MM.1S (cell line): ENCODE results near the gene MED13L.

Experiments used
- DNase-seq: peaks from one replicate; pipeline ENCODE4 v3.0.0-alpha.2; 2015
- H2AFZ ChIP-seq: fragments of 300-600 bp; sonication (generic); 2 replicates; pipeline ENCODE4 v1.6.0; 2016; ENCODE audit warnings: antibody characterized with exemption, low read length
- H3F3A ChIP-seq: fragments of 300-600 bp; sonication (generic); 2 replicates; pipeline ENCODE4 v1.6.1; 2016; ENCODE audit warnings: mild to moderate bottlenecking, antibody characterized with exemption, low read length, moderate library complexity, mixed read lengths; ENCODE audit not compliant: insufficient read depth
- H3K27ac ChIP-seq: fragments of 300-600 bp; sonication (generic); 2 replicates; pipeline ENCODE4 v1.5.1; 2016; ENCODE audit warnings: mild to moderate bottlenecking, low read length
- H3K27me3 ChIP-seq: fragments of 300-600 bp; sonication (generic); replicated peaks from 2 replicates; pipeline ENCODE4 v1.6.0; 2016; ENCODE audit warnings: low read length; ENCODE audit not compliant: insufficient read depth
- H3K36me3 ChIP-seq: fragments of 300-600 bp; sonication (generic); replicated peaks from 2 replicates; pipeline ENCODE4 v1.6.1; 2016; ENCODE audit warnings: mild to moderate bottlenecking, low read length, mixed read lengths; ENCODE audit not compliant: insufficient read depth
- H3K4me1 ChIP-seq: fragments of 300-600 bp; sonication (generic); 2 replicates; pipeline ENCODE4 v1.6.1; 2016; ENCODE audit warnings: low read length, mixed read lengths
- H3K4me2 ChIP-seq: fragments of 300-600 bp; sonication (generic); 2 replicates; pipeline ENCODE4 v1.6.0; 2016; ENCODE audit warnings: low read depth, low read length
- H3K4me3 ChIP-seq: fragments of 300-600 bp; sonication (generic); 2 replicates; pipeline ENCODE4 v1.5.1; 2016; ENCODE audit warnings: low read length, mixed read lengths
- H3K79me2 ChIP-seq: fragments of 300-600 bp; sonication (generic); 2 replicates; pipeline ENCODE4 v1.6.1; 2016; ENCODE audit warnings: mixed run types, low read length, mixed read lengths
- H3K9ac ChIP-seq: fragments of 300-600 bp; sonication (generic); 2 replicates; pipeline ENCODE4 v1.6.1; 2016; ENCODE audit warnings: low read length, mixed read lengths
- H3K9me2 ChIP-seq: fragments of 300-600 bp; sonication (generic); replicated peaks from 2 replicates; pipeline ENCODE4 v1.6.1; 2016; ENCODE audit warnings: mild to moderate bottlenecking, low read length, mixed read lengths; ENCODE audit not compliant: insufficient read depth
- H3K9me3 ChIP-seq: fragments of 300-600 bp; sonication (generic); replicated peaks from 2 replicates; pipeline ENCODE4 v1.6.1; 2016; ENCODE audit warnings: mild to moderate bottlenecking, low read length, mixed read lengths; ENCODE audit not compliant: insufficient read depth
- H4K20me1 ChIP-seq: fragments of 300-600 bp; sonication (generic); 2 replicates; pipeline ENCODE4 v1.6.1; 2016; ENCODE audit warnings: mild to moderate bottlenecking, low read length, moderate library complexity, mixed read lengths; ENCODE audit not compliant: insufficient read depth
- EZH2 ChIP-seq: fragments of 300-600 bp; sonication (generic); optimal IDR thresholded peaks from 2 replicates; pipeline ENCODE3; 2017; ENCODE audit warnings: low read depth, mild to moderate bottlenecking, antibody characterized with exemption, low read length, mixed read lengths
- EZH2phosphoT487 ChIP-seq: fragments of 300-600 bp; sonication (generic); IDR thresholded peaks from 2 replicates; pipeline ENCODE4 v1.6.1; 2018; ENCODE audit warnings: antibody characterized with exemption, low read length
- TF ChIP-seq, protein P1 (sequence below): fragments of 300-600 bp; sonication (generic); IDR thresholded peaks from 2 replicates; pipeline ENCODE4 v1.5.1; 2016; ENCODE audit warnings: antibody characterized with exemption, low read length, mixed read lengths

Gene MED13L

DNA sequence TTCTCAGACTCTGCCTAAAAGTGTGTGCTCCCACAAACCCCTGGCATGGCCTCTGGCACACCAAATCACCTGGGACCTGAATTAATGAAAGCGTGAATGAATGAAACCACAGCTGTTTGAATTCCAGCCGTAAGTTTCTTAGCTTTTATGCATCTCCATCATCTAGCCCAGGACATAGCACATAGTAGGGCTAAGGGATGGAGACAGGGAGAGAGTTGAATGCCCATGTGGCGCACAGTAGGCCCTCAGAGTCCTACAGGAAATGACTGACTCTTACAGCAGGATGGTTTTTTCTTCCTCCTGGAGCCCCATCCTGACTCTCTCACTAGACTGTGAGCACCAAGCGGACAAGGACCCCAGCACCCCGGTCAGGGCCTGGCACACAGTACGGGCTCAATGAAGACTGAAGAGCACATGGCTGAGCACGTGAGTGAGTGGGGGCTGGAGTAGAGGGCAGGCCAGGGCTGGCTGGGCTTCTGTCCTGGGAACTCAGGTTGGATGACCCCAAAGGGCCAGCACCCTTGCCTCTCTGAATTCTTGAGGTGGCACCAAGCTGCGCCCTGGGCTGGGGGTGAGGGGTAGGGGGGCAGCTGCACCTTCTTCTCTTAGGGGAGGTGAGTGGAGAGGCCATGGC is 351.3 kb downstream of the MED13L start:
- H3K79me2 ChIP-seq = no peaks in the 10 kb centered on the region
- no peaks in the 10 kb centered on the region for H3K36me3 ChIP-seq
- no peaks in the 10 kb centered on the region for H3K4me1 ChIP-seq
- no peak overlapping the region for H2AFZ ChIP-seq
- H4K20me1 ChIP-seq = no peaks in the 10 kb centered on the region
- H3K4me2 ChIP-seq = no peak overlapping the region
- H3K27ac ChIP-seq = no peak overlapping the region
- TF ChIP-seq EZH2 (no peak), EZH2phosphoT487 (no peak)
- TF ChIP-seq, protein P1, sequence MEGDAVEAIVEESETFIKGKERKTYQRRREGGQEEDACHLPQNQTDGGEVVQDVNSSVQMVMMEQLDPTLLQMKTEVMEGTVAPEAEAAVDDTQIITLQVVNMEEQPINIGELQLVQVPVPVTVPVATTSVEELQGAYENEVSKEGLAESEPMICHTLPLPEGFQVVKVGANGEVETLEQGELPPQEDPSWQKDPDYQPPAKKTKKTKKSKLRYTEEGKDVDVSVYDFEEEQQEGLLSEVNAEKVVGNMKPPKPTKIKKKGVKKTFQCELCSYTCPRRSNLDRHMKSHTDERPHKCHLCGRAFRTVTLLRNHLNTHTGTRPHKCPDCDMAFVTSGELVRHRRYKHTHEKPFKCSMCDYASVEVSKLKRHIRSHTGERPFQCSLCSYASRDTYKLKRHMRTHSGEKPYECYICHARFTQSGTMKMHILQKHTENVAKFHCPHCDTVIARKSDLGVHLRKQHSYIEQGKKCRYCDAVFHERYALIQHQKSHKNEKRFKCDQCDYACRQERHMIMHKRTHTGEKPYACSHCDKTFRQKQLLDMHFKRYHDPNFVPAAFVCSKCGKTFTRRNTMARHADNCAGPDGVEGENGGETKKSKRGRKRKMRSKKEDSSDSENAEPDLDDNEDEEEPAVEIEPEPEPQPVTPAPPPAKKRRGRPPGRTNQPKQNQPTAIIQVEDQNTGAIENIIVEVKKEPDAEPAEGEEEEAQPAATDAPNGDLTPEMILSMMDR = no peak
- H3K9me2 ChIP-seq = no peaks in the 10 kb centered on the region
- no peak for DNase-seq
- no peaks in the 10 kb centered on the region for H3K27me3 ChIP-seq
- no peak overlapping the region for H3K4me3 ChIP-seq
- no peaks in the 10 kb centered on the region for H3F3A ChIP-seq
- H3K9me3 ChIP-seq = no peaks in the 10 kb centered on the region
- no peak overlapping the region for H3K9ac ChIP-seq

DNA sequence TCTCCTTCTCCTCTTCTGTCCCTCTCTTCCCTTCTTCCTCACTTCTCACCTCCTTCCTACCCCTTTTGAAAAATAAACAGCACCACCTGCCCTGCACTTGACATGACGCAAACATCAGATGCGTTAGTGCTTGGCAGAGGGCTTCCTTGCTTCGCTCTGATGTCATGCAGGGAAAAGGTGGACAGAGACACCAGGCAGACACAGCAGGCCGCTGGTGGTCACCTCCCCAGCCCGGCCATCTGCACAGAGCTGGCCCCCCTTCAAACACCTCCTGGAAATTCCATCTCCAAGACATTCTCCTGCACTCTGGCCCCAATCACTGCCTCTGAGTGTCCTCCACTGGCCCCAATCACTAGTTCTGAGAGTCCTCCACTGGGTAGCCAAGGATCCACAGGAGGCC is 353.6 kb downstream of the MED13L start:
- Histone ChIP-seq H4K20me1 (no peaks in the 10 kb centered on the region), H2AFZ (no peak overlapping the region), H3K4me3 (no peak overlapping the region), H3K9ac (no peak overlapping the region), H3K27me3 (no peaks in the 10 kb centered on the region), H3K9me3 (no peaks in the 10 kb centered on the region), H3K4me2 (no peak overlapping the region), H3F3A (no peaks in the 10 kb centered on the region), H3K36me3 (no peaks in the 10 kb centered on the region), H3K79me2 (no peaks in the 10 kb centered on the region), H3K9me2 (no peaks in the 10 kb centered on the region), H3K27ac (no peak overlapping the region), H3K4me1 (no peaks in the 10 kb centered on the region)
- no peak for TF ChIP-seq EZH2
- TF ChIP-seq, protein P1 = no peak
- TF ChIP-seq EZH2phosphoT487 = no peak
- DNase-seq = no peak

DNA sequence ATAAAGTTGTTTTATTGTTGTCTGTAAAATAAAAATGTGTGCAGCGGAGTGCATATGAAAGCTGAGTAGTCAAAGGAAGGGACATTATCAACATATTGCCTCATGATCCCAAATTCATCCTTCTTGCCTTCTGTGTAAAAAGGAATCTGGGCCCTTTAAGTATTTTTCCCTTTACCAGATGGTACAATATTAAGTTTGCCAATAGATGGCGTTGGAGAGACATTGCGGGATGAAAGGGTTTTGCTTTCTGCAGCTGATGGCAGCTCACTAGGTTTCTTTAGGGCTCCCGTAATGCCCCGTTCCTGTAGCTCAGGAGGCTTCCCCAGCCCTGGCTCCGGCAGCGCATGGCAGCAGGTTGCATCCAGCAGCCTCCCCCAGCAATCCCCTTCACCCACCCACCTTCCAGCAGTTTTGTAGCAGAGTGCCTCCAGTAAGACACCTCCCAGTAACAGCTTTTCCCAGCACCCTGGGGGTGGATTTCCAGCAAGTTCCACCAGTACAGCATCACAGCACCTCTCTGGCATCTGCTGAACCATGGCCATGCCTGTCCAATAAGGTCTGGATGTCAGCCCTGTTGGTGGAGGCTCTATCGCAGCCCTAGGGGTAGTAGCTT is 354.4 kb downstream of the MED13L start:
- no peaks in the 10 kb centered on the region for H3K9me2 ChIP-seq
- H3K27me3 ChIP-seq = no peaks in the 10 kb centered on the region
- H2AFZ ChIP-seq = no peak overlapping the region
- peak; percentile 28 for DNase-seq
- H3K36me3 ChIP-seq = no peaks in the 10 kb centered on the region
- H4K20me1 ChIP-seq = no peaks in the 10 kb centered on the region
- H3K4me1 ChIP-seq = no peaks in the 10 kb centered on the region
- no peak overlapping the region for H3K4me2 ChIP-seq
- no peak for TF ChIP-seq EZH2phosphoT487
- TF ChIP-seq, protein P1 = peak; percentile 62
- no peaks in the 10 kb centered on the region for H3K79me2 ChIP-seq
- H3K27ac ChIP-seq = no peak overlapping the region
- no peaks in the 10 kb centered on the region for H3K9me3 ChIP-seq
- H3F3A ChIP-seq = no peaks in the 10 kb centered on the region
- H3K4me3 ChIP-seq = no peak overlapping the region
- no peak overlapping the region for H3K9ac ChIP-seq
